ENCODE measurements around the gene PAM.
"Not testable (repeated sequence)": the region's sequence is repeated elsewhere in the genome, so short reads cannot be mapped to it uniquely, and the experiment has no call there.

Gene PAM

GRCh38 chr5:102907099-102907498 is 152.0 kb downstream of the PAM start:
- H3K4me3 ChIP-seq (ENCODE audit: insufficient read depth in 1 of 2, low read depth in 1 of 2, low read length in 2 of 2); H2BK15ac ChIP-seq (ENCODE audit: low read depth, poor library complexity, severe bottlenecking); H2BK120ac ChIP-seq (ENCODE audit: low read depth, low read length); H3K23ac ChIP-seq (ENCODE audit: low read length in 2 of 2); H3K9ac ChIP-seq (ENCODE audit: low read length); H3K18ac ChIP-seq (ENCODE audit: low read depth in 1 of 2, low read length in 2 of 2); H3K27me3 ChIP-seq (ENCODE audit: control insufficient read depth in 1 of 2, insufficient read depth in 1 of 2, low read length in 2 of 2); DNase-seq; H3K79me1 ChIP-seq (replicated peaks; ENCODE audit: low read length, poor library complexity, severe bottlenecking); H3K4me2 ChIP-seq (ENCODE audit: low read length, poor library complexity, severe bottlenecking); H3K4ac ChIP-seq (ENCODE audit: low read depth in 1 of 2, low read length in 2 of 2); H3K4me1 ChIP-seq (ENCODE audit: control insufficient read depth, insufficient read depth, low read depth, low read length); H2AFZ ChIP-seq (ENCODE audit: low read depth, low read length); H4K91ac ChIP-seq (ENCODE audit: low read length); H2BK12ac ChIP-seq (ENCODE audit: low read length in 2 of 2); H3K14ac ChIP-seq (ENCODE audit: low read length in 2 of 2); H3K27ac ChIP-seq (ENCODE audit: low read length, poor library complexity, severe bottlenecking); H3K9me3 ChIP-seq (ENCODE audit: control insufficient read depth, low read length); H2AK5ac ChIP-seq (ENCODE audit: low read length, severe bottlenecking); H2BK5ac ChIP-seq (ENCODE audit: low read depth, low read length, poor library complexity, severe bottlenecking); H4K8ac ChIP-seq (ENCODE audit: low read length): not testable (repeated sequence)
- peaks cover 0 to 25% of the 10 kb centered on the region in 2 experiments for H3K36me3 ChIP-seq (ENCODE audit: control insufficient read depth in 1 of 2, insufficient read depth in 2 of 2, low read depth in 1 of 2, low read length in 2 of 2)
- no CpG with 5 or more reads among the region's 2 CpGs for WGBS

- 55% methylated on average over 3 of the region's 6 CpGs for WGBS
- Histone ChIP-seq H3K9me3 (ENCODE audit: control insufficient read depth, low read length) (no peaks in the 10 kb centered on the region), H3K79me1 (replicated peaks; ENCODE audit: low read length, poor library complexity, severe bottlenecking) (peaks cover 5% of the 10 kb centered on the region), H3K23ac (ENCODE audit: low read length in 2 of 2) (no peak overlapping the region), H3K4me3 (ENCODE audit: insufficient read depth in 1 of 2, low read depth in 1 of 2, low read length in 2 of 2) (no peak overlapping the region), H3K9ac (ENCODE audit: low read length) (no peak overlapping the region), H2AFZ (ENCODE audit: low read depth, low read length) (no peak overlapping the region), H2BK12ac (ENCODE audit: low read length in 2 of 2) (no peak overlapping the region), H3K14ac (ENCODE audit: low read length in 2 of 2) (no peak overlapping the region), H3K18ac (ENCODE audit: low read depth in 1 of 2, low read length in 2 of 2) (no peak overlapping the region), H3K27ac (ENCODE audit: low read length, poor library complexity, severe bottlenecking) (peak overlapping the region; percentile 7), H2BK15ac (ENCODE audit: low read depth, poor library complexity, severe bottlenecking) (no peak overlapping the region), H3K4ac (ENCODE audit: low read depth in 1 of 2, low read length in 2 of 2) (no peak overlapping the region), H4K8ac (ENCODE audit: low read length) (no peak overlapping the region), H3K27me3 (ENCODE audit: control insufficient read depth in 1 of 2, insufficient read depth in 1 of 2, low read length in 2 of 2) (no peaks in the 10 kb centered on the region), H3K4me2 (ENCODE audit: low read length, poor library complexity, severe bottlenecking) (no peak overlapping the region), H2BK5ac (ENCODE audit: low read depth, low read length, poor library complexity, severe bottlenecking) (no peak overlapping the region), H2BK120ac (ENCODE audit: low read depth, low read length) (no peak overlapping the region), H4K91ac (ENCODE audit: low read length) (no peak overlapping the region), H2AK5ac (ENCODE audit: low read length, severe bottlenecking) (no peak overlapping the region), H3K36me3 (ENCODE audit: control insufficient read depth in 1 of 2, insufficient read depth in 2 of 2, low read depth in 1 of 2, low read length in 2 of 2) (peaks cover 0 to 28% of the 10 kb centered on the region in 2 experiments), H3K4me1 (ENCODE audit: control insufficient read depth, insufficient read depth, low read depth, low read length) (peaks cover 2% of the 10 kb centered on the region)
- DNase-seq: peak; percentile 26
These were observed 155.4 kb downstream of the PAM start for GRCh38 chr5:102910240-102911226.

- H3K14ac ChIP-seq (ENCODE audit: low read length in 2 of 2): no peak overlapping the region
- H2AK5ac ChIP-seq (ENCODE audit: low read length, severe bottlenecking): no peak overlapping the region
- H2BK120ac ChIP-seq (ENCODE audit: low read depth, low read length): no peak overlapping the region
- no peak overlapping the region for H3K4me2 ChIP-seq (ENCODE audit: low read length, poor library complexity, severe bottlenecking)
- H3K4me1 ChIP-seq (ENCODE audit: control insufficient read depth, insufficient read depth, low read depth, low read length): peaks cover 2% of the 10 kb centered on the region
- peaks cover 0 to 22% of the 10 kb centered on the region in 2 experiments for H3K36me3 ChIP-seq (ENCODE audit: control insufficient read depth in 1 of 2, insufficient read depth in 2 of 2, low read depth in 1 of 2, low read length in 2 of 2)
- no peak overlapping the region for H3K4me3 ChIP-seq (ENCODE audit: insufficient read depth in 1 of 2, low read depth in 1 of 2, low read length in 2 of 2)
- H2BK12ac ChIP-seq (ENCODE audit: low read length in 2 of 2): no peak overlapping the region
- no peak overlapping the region for H4K8ac ChIP-seq (ENCODE audit: low read length)
- H2BK15ac ChIP-seq (ENCODE audit: low read depth, poor library complexity, severe bottlenecking): no peak overlapping the region
- H3K18ac ChIP-seq (ENCODE audit: low read depth in 1 of 2, low read length in 2 of 2): no peak overlapping the region
- peak overlapping the region; percentile 41 for H3K27ac ChIP-seq (ENCODE audit: low read length, poor library complexity, severe bottlenecking)
- no peaks in the 10 kb centered on the region for H3K27me3 ChIP-seq (ENCODE audit: control insufficient read depth in 1 of 2, insufficient read depth in 1 of 2, low read length in 2 of 2)
- no peak overlapping the region for H2AFZ ChIP-seq (ENCODE audit: low read depth, low read length)
- WGBS: 100% methylated on average over 1 of the region's 2 CpGs
- H3K9ac ChIP-seq (ENCODE audit: low read length): peak overlapping the region; percentile 39
- H4K91ac ChIP-seq (ENCODE audit: low read length): no peak overlapping the region
- DNase-seq: peak; percentile 39
- H3K79me1 ChIP-seq (replicated peaks; ENCODE audit: low read length, poor library complexity, severe bottlenecking): peaks cover 3% of the 10 kb centered on the region
- H3K4ac ChIP-seq (ENCODE audit: low read depth in 1 of 2, low read length in 2 of 2): no peak overlapping the region
- no peak overlapping the region for H3K23ac ChIP-seq (ENCODE audit: low read length in 2 of 2)
- H3K9me3 ChIP-seq (ENCODE audit: control insufficient read depth, low read length): no peaks in the 10 kb centered on the region
- H2BK5ac ChIP-seq (ENCODE audit: low read depth, low read length, poor library complexity, severe bottlenecking): no peak overlapping the region
These were observed 156.9 kb downstream of the PAM start for GRCh38 chr5:102911973-102912372.

- H3K9me3 ChIP-seq (ENCODE audit: control insufficient read depth, low read length): no peaks in the 10 kb centered on the region
- H3K4me2 ChIP-seq (ENCODE audit: low read length, poor library complexity, severe bottlenecking): no peak overlapping the region
- no peak overlapping the region for H2BK12ac ChIP-seq (ENCODE audit: low read length in 2 of 2)
- H3K27me3 ChIP-seq (ENCODE audit: control insufficient read depth in 1 of 2, insufficient read depth in 1 of 2, low read length in 2 of 2): no peaks in the 10 kb centered on the region
- H2AFZ ChIP-seq (ENCODE audit: low read depth, low read length): no peak overlapping the region
- no peak overlapping the region for H3K4ac ChIP-seq (ENCODE audit: low read depth in 1 of 2, low read length in 2 of 2)
- no peak for DNase-seq
- no peak overlapping the region for H2BK5ac ChIP-seq (ENCODE audit: low read depth, low read length, poor library complexity, severe bottlenecking)
- H3K27ac ChIP-seq (ENCODE audit: low read length, poor library complexity, severe bottlenecking): no peak overlapping the region
- H4K8ac ChIP-seq (ENCODE audit: low read length): no peak overlapping the region
- no peak overlapping the region for H2BK120ac ChIP-seq (ENCODE audit: low read depth, low read length)
- no peaks in the 10 kb centered on the region for H3K4me1 ChIP-seq (ENCODE audit: control insufficient read depth, insufficient read depth, low read depth, low read length)
- no peak overlapping the region for H3K4me3 ChIP-seq (ENCODE audit: insufficient read depth in 1 of 2, low read depth in 1 of 2, low read length in 2 of 2)
- no peak overlapping the region for H4K91ac ChIP-seq (ENCODE audit: low read length)
- peaks cover 0 to 43% of the 10 kb centered on the region in 2 experiments for H3K36me3 ChIP-seq (ENCODE audit: control insufficient read depth in 1 of 2, insufficient read depth in 2 of 2, low read depth in 1 of 2, low read length in 2 of 2)
- H3K79me1 ChIP-seq (replicated peaks; ENCODE audit: low read length, poor library complexity, severe bottlenecking): peaks cover 2% of the 10 kb centered on the region
- no peak overlapping the region for H3K14ac ChIP-seq (ENCODE audit: low read length in 2 of 2)
- H3K18ac ChIP-seq (ENCODE audit: low read depth in 1 of 2, low read length in 2 of 2): no peak overlapping the region
- no peak overlapping the region for H2AK5ac ChIP-seq (ENCODE audit: low read length, severe bottlenecking)
- peak overlapping the region; percentile 20 for H3K9ac ChIP-seq (ENCODE audit: low read length)
- no peak overlapping the region for H2BK15ac ChIP-seq (ENCODE audit: low read depth, poor library complexity, severe bottlenecking)
- no peak overlapping the region for H3K23ac ChIP-seq (ENCODE audit: low read length in 2 of 2)
These were observed 161.0 kb downstream of the PAM start for GRCh38 chr5:102916109-102916508.
